GM21367 (cell line): ENCODE measurements around the gene PLD4.
A peak's percentile ranks its signal among the peaks of the same experiment; 100 is the strongest.
"Not testable (repeated sequence)": the region's sequence is repeated elsewhere in the genome, so short reads cannot be mapped to it uniquely, and the experiment has no call there.

Source experiments
- ATAC-seq: cut with Tn5 transposase; IDR thresholded peaks from one replicate; pipeline ENCODE4 v1.9.1; 2021; ENCODE audit not compliant: unreplicated experiment

PLD4 gene

DNA sequence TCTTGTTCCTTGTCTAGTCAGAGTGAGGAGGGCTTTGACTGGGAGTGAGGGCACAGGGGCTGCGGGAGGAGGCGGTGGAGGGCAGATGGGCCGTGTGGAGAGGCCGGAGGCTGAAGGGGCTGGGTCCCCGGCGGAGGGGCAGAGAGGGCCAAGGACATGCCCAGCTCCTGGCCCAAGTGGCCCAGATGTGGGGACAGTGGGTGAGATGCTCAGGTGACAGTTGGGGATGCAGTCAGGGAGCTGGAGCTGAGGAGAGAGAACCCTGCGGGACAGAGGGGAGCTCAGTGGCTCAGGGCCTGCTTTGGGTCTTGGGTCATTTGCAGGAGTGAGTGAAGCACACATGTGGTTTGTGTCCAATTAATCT, 26.5 kb upstream of the PLD4 start:
- no peak for ATAC-seq

DNA sequence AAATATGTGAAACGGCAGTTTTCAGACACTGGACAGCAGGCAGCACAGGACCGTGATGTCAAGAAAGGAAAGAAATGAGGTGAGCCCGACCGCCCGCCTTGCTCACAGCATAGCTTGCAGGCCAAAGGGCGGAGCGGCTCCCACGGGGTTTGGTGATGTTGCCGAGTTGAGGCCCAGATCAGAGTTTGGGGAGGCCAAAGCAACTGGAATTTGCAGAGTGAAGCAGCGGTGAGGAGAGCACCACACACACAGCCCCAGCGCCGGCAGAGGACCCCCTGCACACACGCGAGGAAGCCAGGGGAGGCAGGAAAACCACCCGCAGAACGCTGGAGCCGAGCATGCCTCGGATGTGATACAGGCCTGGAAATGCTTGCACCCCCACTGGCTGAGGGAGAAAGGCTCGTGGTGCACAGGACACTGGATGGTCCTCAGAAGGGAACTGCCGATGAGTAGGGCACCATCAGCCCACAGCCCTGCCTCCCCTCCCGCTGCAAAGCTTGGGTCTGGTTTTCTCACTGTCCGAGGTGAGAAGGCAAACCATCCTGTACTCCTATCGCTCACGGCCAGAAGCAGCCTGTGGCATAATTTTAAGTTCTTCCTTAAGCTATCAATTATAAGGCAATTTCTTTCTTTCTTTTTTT, 25.7 kb upstream of the PLD4 start:
- no peak for ATAC-seq

DNA sequence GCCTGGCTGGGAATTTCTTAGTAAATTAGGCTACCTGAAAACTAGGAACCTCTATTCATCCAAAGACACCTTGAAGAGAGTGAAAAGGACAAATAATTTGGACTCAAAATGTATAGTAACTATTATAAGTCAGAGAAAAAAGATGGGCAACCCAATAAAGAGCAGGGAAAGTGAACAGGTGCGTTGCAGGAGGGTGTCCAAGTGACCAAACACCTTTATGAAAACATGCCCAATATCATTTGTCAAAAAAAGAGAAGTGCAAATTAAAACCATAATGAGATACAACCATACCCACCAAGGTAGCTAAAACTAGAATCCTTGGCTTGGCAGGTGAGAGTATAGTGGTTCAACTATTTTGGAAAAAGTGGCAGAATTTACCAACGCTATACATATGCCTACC, 24.9 kb upstream of the PLD4 start:
- ATAC-seq, result no peak

DNA sequence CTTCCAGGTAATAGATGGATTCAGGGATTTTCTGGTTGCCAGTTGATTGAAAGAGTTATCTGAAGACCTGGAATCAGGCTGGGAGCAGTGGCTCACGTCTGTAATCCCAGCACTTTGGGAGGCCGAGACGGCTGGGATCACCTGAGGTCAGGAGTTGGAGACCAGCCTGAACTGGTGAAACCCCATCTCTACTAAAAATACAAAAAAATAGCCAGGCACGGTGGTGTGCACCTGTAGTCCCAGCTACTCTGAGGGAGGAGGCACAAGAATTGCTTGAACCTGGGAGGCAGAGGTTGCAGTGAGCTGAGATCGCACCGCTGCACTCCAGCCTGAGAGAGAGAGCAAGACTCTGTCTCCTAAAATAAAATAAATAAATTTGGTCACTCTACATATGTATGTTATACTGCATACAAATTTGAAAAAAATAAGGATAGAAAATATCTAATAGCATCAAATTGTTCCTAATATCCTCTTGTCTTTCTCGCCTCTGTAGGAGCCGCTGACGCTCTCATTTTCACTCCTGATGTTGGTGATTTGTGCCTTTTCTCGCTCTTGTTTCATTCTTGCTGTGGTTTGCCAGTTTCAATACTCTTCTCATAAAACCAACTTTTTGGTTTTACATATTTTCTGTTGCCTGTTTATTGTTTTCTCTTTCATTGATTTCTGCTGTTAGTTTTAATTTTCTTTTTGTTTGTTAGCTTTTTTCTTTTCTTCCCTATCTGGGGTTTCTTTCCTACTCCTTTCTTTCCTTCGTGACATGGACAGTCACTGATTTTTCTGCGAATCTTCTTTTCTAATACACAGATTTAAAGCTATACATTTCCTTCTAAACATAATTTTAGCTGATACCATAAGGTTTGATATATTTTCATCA, 23.8 kb upstream of the PLD4 start:
- no peak for ATAC-seq

DNA sequence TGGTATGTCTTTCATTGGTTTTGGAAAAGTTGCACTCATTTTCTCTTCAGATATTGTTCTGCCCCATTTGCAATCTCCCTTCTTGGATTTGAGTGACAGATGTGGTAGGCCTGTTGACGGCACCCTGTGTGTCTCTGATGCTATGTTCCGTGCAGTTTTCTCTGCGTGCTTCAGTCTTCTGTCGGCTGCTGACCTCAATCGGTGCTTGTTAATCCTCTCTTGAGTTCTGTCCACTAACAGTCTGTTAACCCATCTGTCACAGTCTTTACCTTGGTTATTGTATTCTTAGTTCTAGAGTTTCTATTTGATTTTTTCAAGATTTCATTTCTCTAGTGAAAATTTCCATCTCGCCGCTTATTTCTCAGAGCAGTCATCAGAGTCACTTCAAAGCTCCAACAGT, 20.7 kb upstream of the PLD4 start:
- no peak for ATAC-seq

DNA sequence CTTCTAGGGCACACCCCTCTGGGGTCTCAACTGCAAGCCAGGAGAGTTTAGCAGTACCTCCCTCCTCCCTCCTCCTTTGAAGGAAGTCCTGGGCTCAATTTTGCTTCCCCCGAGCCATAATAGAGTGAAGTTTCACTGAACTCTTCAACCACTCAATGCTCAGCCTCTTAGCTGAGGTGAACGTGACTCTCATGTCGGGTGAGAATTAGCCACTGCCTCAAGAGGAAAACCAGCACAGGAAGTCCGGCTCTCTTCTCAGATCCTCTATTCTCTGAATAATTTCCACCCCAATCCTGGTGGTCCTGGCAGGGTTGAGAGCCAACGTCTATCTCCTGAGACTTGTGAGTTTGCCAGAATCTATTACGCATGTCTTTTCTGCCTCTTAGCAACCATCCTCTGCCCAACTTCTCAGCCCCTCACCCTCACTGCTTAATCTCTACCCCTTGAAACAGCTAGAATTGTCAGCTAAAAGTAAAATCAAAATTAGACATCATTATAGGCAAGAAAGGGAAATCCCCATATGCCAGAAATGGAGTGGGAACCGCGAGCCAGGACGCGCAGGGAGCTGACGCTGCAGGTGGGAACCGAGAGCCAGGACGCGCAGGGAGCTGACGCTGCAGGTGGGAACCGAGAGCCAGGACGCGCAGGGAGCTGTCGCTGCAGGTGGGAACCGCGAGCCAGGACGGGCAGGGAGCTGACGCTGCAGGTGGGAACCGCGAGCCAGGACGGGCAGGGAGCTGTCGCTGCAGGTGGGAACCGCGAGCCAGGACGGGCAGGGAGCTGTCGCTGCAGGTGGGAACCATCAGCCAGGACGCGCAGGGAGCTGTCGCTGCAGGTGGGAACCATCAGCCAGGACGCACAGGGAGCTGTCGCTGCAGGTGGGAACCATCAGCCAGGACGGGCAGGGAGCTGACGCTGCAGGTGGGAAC, 19.8 kb upstream of the PLD4 start:
- not testable (repeated sequence) for ATAC-seq

DNA sequence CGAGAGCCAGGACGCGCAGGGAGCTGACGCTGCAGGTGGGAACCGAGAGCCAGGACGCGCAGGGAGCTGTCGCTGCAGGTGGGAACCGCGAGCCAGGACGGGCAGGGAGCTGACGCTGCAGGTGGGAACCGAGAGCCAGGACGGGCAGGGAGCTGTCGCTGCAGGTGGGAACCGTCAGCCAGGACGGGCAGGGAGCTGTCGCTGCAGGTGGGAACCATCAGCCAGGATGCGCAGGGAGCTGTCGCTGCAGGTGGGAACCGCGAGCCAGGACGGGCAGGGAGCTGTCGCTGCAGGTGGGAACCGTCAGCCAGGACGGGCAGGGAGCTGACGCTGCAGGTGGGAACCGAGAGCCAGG, 19.1 kb upstream of the PLD4 start:
- ATAC-seq, result not testable (repeated sequence)

DNA sequence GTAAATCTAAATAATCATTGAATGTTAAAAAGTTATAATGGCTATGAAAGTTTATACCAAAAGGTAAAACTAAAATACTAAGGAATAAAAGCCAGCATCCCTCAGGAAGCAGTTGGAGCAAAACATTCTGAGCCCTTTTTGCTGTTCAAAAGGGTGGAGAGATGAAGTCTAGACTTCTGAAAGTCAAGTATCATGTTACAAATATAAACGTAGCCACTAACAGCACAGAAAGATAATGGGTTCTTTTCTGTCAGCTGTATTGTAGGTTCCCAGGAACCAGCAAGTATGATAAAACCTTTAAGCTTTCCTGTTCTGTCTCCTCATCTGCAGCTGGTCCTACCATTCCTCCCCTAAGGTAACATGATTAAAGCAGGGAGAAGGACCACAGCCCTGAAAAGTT, 16.4 kb upstream of the PLD4 start:
- ATAC-seq, result no peak

DNA sequence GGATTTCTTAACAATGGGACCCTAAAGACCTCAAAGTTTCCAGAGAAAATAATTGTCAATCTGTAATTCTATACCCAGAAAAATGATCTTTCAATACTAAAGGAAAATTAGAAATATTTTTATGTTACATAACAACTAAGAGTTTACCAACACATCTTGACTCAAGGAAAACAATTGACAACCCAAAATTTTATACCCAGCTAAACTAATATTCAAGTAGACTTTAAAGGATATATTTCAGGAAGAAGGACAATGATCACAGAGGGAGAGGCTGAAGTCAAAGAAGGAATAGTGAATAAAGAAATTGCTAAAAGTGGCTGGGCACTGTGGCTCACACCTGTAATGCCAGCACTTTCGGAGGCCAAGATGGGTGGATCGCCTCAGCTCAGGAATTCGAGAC, 12.6 kb upstream of the PLD4 start:
- no peak for ATAC-seq

DNA sequence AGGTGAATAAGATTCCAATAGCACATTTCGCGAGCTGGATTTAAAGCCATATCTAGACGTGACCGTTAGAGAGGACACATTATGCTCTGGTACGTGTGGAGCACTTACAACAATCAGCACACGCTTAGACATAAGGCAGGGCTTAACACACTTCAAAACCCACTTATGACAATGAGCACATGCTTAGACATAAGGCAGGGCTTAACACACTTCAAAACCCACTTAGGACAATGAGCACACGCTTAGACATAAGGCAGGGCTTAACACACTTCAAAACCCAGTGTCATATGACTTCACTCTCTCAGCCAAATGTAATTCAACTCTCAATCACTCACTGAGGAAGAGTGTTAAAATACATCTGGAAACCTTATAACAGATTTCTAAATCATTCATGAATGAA, 11.2 kb upstream of the PLD4 start:
- no peak for ATAC-seq

DNA sequence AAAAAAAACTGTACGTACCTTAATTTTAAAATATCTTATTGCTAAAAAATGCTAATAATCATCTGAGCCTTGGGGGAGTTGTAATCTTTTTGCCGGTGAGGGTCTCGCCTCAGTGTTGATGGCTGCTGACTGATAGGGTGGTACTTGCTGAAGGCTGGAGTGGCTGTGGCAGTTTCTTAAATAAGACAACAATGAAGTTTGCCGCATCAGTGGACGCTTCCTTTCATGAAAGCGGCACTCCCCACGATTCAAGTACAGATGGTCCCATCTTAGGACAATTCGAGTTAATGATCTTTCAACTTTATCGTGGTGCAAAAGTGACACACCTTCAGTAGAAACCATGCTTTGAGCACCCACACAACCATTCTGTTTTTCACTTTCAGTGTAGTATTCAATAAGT, 7.6 kb upstream of the PLD4 start:
- ATAC-seq, result no peak

DNA sequence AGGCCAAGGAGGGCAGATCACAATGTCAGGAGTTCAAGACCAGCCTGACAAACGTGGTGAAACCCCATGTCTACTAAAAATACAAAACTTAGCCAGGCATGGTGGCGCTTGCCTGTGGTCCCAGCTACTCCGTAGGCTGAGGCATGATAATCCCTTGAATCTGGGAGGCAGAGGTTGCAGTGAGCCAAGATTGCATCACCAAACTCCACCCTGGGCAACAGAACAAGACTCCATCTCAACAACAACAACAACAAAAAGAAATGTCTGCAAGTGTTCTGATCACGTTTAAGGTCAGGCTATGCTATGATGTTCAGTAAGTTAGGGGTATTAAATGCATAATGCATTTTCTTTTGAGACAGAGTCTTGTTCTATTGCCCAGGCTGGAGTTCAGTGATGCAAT, 6.7 kb upstream of the PLD4 start:
- ATAC-seq, result no peak

DNA sequence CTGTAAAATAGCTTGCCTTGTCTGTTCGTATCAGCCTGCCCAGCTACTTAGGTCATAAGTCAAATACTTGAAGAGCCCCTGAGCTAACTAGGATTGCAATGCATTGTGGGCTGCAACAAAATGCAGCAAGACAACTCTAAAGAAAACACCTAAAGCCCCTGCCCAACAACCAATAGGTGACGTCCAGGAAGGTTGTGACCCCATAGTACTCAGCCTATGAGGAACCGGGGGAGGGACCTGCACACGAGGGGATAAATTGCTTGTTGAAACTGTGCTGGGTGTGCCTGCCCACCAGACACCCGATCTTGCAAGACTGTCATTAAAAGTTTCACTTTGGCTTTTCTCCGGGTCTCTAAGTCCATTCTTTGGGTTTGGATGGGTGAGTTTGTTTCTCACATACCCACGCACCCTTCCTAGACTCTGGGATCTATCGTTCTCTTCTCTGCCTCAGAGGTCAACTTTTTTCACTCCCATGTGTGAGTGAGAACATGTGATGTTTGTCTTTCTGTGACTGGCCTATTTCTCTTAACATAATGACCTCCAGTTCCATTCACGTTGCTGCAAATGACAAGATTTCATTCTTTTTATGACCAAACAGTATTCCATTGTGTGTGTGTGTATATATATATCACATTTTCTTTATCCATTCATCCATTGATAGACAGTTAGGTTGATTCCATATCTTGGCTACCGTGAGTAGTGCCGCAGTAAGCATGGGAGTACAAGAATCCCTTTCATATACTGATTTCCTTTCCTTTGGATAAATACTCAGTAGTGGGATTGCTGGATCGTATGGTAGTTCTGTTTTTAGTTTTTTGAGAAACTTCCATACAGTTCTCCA, 5.3 kb upstream of the PLD4 start:
- not testable (repeated sequence) for ATAC-seq

DNA sequence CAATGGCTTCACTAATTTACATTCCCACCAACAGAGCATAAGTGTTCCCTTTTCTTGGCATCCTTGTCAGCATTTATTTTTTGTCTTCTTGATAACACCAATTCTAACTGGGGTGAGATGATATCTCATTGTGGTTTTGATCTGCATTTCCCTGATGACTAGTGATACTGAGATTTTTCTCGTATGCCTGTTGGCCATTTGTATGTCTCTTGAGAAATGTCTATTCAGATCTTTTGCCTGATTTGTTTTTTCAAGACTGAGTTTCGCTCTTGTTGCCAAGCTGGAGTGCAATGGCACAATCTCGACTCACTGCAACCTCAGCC, 4.7 kb upstream of the PLD4 start:
- ATAC-seq, result no peak

DNA sequence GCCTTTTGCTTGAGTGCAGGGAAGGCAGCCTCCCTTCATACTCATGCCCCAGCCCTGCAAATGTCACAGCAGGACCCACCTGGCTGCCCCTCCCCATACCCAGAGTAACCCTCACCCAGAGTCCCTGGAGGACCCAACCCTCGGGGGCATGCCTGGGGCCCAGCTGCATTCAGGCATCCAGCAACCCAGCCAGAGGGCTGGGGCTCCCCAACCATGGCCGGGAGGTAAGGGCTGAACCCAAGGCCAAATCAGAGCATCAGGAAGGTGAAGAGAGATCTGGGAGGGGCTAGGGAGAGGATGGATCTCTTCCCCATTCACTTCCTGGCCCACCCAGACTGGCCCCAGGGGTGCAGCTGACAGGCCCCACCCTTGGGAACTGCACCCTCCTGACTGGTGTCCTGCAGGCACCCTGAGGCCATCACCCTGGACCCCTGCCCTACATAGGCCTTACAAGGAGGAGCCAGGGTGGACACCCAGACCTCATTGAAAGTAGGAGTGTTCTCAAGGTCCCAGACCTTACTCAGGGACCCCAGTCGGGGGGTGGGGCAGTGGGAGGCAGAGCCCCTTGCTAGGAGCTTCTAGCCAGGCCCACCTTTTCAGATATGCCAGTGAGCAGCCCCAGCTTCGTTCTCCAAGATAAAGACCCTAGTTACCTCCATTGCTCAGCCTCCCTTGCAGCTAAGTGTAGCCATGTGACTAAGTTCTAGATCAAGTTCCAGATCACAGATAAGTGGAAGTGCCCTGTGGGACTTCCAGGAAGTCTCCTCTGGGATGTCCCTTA, 849 bp upstream of the PLD4 start:
- no peak for ATAC-seq

DNA sequence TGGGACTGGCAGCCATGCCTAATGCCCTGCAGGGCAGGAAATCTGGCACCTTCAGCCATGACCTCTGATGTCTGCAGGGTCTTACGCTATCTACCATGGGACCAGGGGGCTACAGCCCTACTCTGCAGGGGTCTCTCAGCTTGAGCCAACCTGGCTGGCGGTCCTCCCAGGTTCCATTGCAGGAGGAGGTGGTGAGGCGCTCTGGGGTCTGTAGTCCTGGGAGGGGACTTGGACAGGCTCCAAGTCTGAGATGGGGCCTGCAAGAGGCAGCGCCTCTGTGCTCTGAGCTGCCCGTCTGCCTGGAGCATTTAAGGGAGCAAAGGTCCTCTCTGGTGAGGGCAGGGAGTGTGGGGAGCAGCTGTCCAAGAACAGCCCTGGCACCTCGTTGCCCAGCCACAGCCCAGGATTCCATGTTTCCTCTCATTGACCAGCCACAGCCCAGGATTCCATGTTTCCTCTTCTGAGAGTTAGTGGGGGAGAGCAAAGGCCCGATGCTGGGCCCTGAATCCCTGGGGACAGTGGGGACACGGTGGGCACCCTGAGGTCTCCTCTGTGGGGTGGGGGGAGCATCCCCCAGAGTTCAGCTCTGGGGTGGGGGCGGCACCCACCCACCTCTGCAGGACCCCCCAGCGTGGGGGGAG, 655 bp downstream of the PLD4 start:
- ATAC-seq, result no peak

DNA sequence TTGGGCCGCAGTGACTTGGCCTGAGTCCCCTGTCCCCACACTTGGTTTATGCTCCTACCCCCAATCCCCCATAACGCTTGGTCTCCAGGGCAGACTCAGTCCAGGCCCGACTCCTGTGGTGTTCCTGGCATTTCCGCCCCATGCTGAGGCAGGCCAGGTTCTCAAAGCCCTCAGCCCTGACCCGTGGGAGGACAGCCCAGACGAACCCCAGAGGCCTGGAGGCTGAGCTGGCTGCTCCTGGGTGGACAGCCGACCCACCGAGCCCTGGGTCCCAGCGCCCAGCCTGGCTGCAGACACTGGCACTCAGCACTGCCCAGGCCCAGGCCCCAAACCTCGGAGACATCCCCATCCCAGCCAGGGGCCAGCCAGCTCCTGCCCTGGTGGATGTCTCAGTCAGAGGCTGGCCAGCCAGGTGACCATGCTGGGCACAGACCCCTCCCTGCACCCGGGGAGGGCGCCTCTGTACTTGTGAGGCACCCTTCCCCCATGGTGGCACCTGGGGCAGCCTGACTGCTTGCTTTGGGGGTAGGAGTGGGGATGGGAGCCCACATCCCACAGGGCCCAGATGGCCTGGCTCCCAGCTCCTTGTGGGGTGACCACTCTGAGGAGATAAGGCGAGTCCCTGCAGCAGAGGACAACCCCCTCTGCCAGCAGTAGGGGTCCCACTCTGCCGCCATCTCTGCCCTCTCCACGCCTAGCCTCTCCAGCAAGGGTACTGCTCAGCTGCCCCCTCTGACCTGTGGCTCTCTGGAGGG, 1.4 kb downstream of the PLD4 start:
- peak; percentile 6 for ATAC-seq

DNA sequence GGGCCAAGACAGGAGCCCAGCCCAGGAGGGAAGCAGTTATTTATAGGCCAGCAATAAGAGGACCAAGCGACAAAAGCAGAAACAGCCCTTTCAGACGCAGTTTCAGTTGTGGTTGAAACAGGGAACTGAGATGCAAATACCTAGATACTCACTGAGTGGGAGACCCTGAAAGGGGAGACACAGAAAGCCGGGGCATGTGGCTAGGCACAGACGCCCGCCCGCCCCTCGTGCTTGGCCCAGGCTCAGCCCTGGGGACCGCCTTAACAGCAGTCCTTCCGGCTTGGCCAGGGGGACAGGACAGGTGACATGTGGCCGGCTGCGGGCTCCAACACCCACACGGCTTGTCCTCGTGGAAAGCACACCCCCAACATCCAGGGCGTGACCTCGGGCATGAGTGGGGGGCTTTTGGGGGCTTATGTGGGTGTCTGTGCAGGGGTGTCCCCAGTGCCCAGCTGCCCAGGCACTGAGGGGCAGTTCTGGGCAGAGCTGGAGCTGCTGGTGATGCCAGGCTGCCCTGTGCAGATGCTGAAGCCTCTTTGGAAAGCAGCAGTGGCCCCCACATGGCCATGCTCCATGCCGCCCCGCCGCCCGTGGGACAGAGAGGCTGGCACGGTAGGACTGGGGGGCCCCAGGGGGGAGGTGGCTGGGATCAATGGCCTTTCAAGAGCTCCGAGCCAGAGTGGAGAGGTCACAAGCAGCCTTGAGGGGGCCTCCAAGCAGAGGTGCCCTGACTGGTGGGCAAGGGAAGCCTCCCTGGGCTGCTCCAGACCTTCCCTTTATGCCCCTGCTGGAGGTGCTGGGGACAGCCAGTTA, 2.1 kb downstream of the PLD4 start:
- ATAC-seq, result peak; percentile 74
